ENCODE measurements around the gene SZRD1.

SZRD1 gene

GRCh38 chr1:16442265-16442664, 75.2 kb downstream of the SZRD1 start:
- DNase-seq = no peak

- no peak for DNase-seq
These were observed 75.9 kb downstream of the SZRD1 start for GRCh38 chr1:16442941-16443340.

GRCh38 chr1:16443975-16444770, 77.1 kb downstream of the SZRD1 start:
- no peak for DNase-seq

- no peak for DNase-seq
These were observed 78.0 kb downstream of the SZRD1 start for GRCh38 chr1:16445052-16445451.

- DNase-seq = no peak
These were observed 79.1 kb downstream of the SZRD1 start for GRCh38 chr1:16446116-16446515.

GRCh38 chr1:16447641-16448040, 80.6 kb downstream of the SZRD1 start:
- no peak for DNase-seq

Measured in activated effector memory CD4-positive, alpha-beta T cell treated with Interleukin-2 at 50 U/mL for 16 hours (primary cell).